ENCODE data around the gene OR12D1. TPM values are rescaled to one million over a fixed set of nuclear protein-coding genes. Genes with fewer than 3 reads are reported as not detected.

OR12D1 gene
- total and polyA plus RNA-seq, 7 donors: not detected

DNA sequence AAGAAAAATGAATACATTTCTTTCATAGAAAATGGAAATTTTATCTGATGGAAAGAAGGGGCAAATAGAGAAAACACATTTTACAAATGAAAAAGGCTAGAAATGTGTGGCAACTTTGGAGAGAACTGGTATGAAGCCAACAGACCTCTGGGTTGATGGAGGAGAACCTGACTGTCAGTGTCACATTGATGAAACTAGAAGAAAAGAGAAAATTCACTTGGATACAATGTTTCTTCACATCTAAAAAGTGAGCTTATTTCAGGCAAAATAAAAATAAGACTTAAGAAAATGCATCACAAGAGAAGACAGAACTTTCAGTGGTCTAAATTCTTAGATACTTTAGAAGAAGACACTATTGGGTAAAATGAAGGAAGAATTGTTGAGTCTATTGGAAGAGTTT lies 19.4 kb upstream of the OR12D1 start, which contains the start of gene OR12D2:
TSS of gene OR12D2 (plus strand) at position 301 of the 400 bp plus-strand sequence. CDS start 1,069 bp downstream, outside the sequence.
- no peaks in the 10 kb centered on the region for H3K4me1 ChIP-seq
- H3K9me3 ChIP-seq: no peaks in the 10 kb centered on the region
- intact Hi-C loops (cut with DNase I): no loop called here
- no peaks in the 10 kb centered on the region for H3K27me3 ChIP-seq
- no peak for DNase-seq
- no peak within 1 kb of the TSS for H3K4me3 ChIP-seq
- TF ChIP-seq, protein P1, sequence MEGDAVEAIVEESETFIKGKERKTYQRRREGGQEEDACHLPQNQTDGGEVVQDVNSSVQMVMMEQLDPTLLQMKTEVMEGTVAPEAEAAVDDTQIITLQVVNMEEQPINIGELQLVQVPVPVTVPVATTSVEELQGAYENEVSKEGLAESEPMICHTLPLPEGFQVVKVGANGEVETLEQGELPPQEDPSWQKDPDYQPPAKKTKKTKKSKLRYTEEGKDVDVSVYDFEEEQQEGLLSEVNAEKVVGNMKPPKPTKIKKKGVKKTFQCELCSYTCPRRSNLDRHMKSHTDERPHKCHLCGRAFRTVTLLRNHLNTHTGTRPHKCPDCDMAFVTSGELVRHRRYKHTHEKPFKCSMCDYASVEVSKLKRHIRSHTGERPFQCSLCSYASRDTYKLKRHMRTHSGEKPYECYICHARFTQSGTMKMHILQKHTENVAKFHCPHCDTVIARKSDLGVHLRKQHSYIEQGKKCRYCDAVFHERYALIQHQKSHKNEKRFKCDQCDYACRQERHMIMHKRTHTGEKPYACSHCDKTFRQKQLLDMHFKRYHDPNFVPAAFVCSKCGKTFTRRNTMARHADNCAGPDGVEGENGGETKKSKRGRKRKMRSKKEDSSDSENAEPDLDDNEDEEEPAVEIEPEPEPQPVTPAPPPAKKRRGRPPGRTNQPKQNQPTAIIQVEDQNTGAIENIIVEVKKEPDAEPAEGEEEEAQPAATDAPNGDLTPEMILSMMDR (IDR thresholded peaks at IDR 0.05): no peak
- TF ChIP-seq POLR2A (IDR thresholded peaks at IDR 0.05): no peak
- no peak for TF ChIP-seq POLR2AphosphoS5 (IDR thresholded peaks at IDR 0.05)
- TF ChIP-seq EP300 (IDR thresholded peaks at IDR 0.05): no peak
- no peaks in the 10 kb centered on the region for H3K36me3 ChIP-seq
- no peak within 1 kb of the TSS for H3K27ac ChIP-seq

DNA sequence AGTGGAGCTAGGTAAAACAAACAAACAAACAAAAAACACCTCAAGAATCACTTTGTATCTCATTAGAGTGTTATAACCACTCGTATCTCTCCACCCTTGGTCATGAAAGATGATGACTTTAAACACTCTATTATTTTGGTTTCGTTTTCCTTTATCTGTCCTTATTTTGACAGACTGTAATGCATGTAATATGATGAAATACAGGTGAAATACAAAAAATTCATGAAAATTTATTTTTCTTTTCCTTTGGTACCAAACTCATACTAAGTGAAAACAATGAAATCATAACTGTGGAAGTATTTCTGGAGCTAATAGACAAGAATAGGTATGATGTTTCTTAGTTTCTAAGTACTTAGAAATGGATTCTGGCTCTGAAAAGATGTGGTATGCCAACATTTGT lies 15.2 kb upstream of the OR12D1 start:
- intact Hi-C loops (cut with DNase I): no loop called here
- H3K4me3 ChIP-seq: no peak overlapping the region

DNA sequence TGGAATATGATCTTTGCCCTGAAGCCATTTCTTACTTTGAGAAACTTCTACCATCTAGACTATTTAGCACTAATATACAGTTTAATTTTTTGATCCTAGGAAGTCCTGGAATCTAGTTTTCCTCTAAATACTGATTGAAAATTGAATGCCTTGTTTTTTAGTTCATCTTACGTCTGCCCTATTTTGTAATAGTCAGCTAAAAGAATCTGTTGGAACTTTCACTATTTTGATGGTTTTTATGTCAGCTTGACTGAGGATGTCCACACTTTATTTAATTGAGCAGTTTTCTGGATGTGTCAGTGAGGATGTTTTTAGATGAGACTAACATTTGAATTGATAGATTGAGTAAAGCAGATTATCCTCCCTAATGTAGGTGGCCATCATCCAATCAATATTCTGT lies 10.9 kb upstream of the OR12D1 start:
- Histone ChIP-seq H3K27me3 (no peaks in the 10 kb centered on the region), H3K9me3 (no peaks in the 10 kb centered on the region), H3K36me3 (no peaks in the 10 kb centered on the region), H3K27ac (no peak overlapping the region), H3K4me1 (no peaks in the 10 kb centered on the region), H3K4me3 (no peak overlapping the region)
- WGBS, 2 donors: 64 to 90% methylated on average over 1 of the region's 1 CpG
- no peak for DNase-seq
- intact Hi-C loops (cut with DNase I): no loop called here
- TF ChIP-seq, protein P1 (IDR thresholded peaks at IDR 0.05): no peak
- TF ChIP-seq POLR2A (IDR thresholded peaks at IDR 0.05) (no peak), EP300 (IDR thresholded peaks at IDR 0.05) (no peak), POLR2AphosphoS5 (IDR thresholded peaks at IDR 0.05) (no peak)

More for the DNA sequence above, 15.2 kb upstream of the OR12D1 start:
- Histone ChIP-seq H3K36me3 (no peaks in the 10 kb centered on the region), H3K27ac (no peak overlapping the region), H3K9me3 (no peaks in the 10 kb centered on the region), H3K27me3 (no peaks in the 10 kb centered on the region), H3K4me1 (no peaks in the 10 kb centered on the region)
- no peak for TF ChIP-seq EP300 (IDR thresholded peaks at IDR 0.05)
- TF ChIP-seq POLR2AphosphoS5 (IDR thresholded peaks at IDR 0.05): no peak
- TF ChIP-seq, protein P1 (IDR thresholded peaks at IDR 0.05): no peak
- TF ChIP-seq POLR2A (IDR thresholded peaks at IDR 0.05): no peak
- no peak for DNase-seq
- 50 to 60% methylated on average over 2 of the region's 2 CpGs for WGBS, 2 donors

DNA sequence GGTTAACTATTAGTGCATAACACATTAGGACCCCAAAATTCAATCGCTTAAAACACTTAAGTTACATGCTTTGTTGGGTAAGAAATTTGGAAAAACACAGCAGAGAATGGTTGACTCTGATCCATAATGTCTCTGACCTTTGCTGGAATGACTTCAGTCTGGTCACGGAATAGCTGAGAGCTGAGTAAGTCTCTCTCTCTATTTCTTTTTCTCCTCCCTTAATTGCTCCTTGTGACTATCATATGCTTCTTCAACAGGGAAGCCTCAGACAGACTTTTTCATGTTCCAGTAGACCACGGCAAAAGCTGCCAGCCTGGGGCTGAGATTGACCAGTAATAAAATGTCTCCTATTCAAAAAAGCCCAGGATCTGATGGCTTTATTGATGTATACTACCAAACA lies 4.8 kb downstream of the OR12D1 start:
- no peaks in the 10 kb centered on the region for H3K27me3 ChIP-seq
- intact Hi-C loops (cut with DNase I): no loop called here
- 56 to 76% methylated on average over 3 of the region's 3 CpGs for WGBS, 2 donors
- no peak for TF ChIP-seq POLR2AphosphoS5 (IDR thresholded peaks at IDR 0.05)
- TF ChIP-seq, protein P1 (IDR thresholded peaks at IDR 0.05): no peak
- TF ChIP-seq POLR2A (IDR thresholded peaks at IDR 0.05): no peak
- no peak for TF ChIP-seq EP300 (IDR thresholded peaks at IDR 0.05)
- H3K36me3 ChIP-seq: no peaks in the 10 kb centered on the region
- H3K4me1 ChIP-seq: no peaks in the 10 kb centered on the region
- DNase-seq: no peak
- no peak overlapping the region for H3K27ac ChIP-seq
- no peak overlapping the region for H3K4me3 ChIP-seq
- H3K9me3 ChIP-seq: no peaks in the 10 kb centered on the region

DNA sequence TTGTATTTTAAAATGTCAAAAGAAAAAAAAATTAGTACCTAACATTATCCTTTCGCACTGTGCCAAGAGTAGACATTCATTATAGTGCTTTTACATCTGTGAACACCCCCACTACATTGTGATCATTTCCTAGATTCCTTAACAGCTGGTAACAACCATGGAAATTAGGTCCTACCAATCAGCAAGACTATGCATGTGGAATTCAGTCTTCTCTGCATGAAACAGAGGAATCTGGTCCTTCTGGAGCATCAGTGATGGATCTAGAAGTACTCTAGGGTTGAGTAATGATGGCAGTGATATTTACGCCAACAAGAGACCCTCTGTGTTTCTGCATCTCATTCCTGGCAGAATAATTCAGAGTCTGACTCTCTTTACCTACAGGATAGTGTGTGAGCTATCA lies 9.4 kb downstream of the OR12D1 start:
- intact Hi-C loops (cut with DNase I): no loop called here
- Histone ChIP-seq H3K27ac (no peak overlapping the region), H3K4me1 (no peaks in the 10 kb centered on the region), H3K36me3 (no peaks in the 10 kb centered on the region), H3K9me3 (no peaks in the 10 kb centered on the region), H3K4me3 (no peak overlapping the region), H3K27me3 (no peaks in the 10 kb centered on the region)
- 93 to 94% methylated on average over 2 of the region's 2 CpGs for WGBS, 2 donors
- DNase-seq: no peak
- TF ChIP-seq POLR2A (IDR thresholded peaks at IDR 0.05) (no peak), EP300 (IDR thresholded peaks at IDR 0.05) (no peak), POLR2AphosphoS5 (IDR thresholded peaks at IDR 0.05) (no peak)
- TF ChIP-seq, protein P1 (IDR thresholded peaks at IDR 0.05): no peak
